Epithelial cell of esophagus (primary cell): Measurements from ENCODE around the gene GLP2R.

ENCODE experiments used
- DNase-seq: peaks from one replicate; pipeline ENCODE4 v3.0.0; 2010; ENCODE audit warnings: low read depth
- H3K4me3 ChIP-seq: 2 replicates; pipeline ENCODE4 v1.5.1; 2011; ENCODE audit warnings: mild to moderate bottlenecking, low read length, control low read depth
- TF ChIP-seq, protein P1 (sequence below): IDR thresholded peaks from 2 replicates; pipeline ENCODE4 v1.5.1; 2011; ENCODE audit warnings: low read depth, mild to moderate bottlenecking, low read length, control low read depth, inconsistent platforms; ENCODE audit not compliant: insufficient read depth; ENCODE audit errors: missing control alignments

GLP2R gene

DNA sequence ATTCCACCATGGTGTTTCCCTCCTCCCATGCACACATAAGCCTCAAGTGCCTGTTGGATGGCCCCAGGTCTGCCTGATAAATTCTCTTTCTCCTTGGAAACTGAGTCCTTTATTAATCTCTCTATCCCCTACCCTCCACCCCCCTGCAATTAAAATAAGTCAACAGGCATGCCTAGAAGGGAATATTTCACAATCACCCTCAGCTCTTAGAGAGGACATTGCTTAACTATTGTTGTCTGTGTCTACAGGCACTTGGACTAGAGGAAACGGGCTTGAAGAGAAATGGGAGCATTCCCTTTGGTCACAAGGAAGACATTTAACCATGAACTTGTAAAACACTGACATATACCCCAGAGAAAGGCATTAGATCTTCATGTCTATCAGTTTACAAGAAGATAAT, 39.9 kb downstream of the GLP2R start:
- H3K4me3 ChIP-seq = no peak overlapping the region
- DNase-seq = no peak
- TF ChIP-seq, protein P1, sequence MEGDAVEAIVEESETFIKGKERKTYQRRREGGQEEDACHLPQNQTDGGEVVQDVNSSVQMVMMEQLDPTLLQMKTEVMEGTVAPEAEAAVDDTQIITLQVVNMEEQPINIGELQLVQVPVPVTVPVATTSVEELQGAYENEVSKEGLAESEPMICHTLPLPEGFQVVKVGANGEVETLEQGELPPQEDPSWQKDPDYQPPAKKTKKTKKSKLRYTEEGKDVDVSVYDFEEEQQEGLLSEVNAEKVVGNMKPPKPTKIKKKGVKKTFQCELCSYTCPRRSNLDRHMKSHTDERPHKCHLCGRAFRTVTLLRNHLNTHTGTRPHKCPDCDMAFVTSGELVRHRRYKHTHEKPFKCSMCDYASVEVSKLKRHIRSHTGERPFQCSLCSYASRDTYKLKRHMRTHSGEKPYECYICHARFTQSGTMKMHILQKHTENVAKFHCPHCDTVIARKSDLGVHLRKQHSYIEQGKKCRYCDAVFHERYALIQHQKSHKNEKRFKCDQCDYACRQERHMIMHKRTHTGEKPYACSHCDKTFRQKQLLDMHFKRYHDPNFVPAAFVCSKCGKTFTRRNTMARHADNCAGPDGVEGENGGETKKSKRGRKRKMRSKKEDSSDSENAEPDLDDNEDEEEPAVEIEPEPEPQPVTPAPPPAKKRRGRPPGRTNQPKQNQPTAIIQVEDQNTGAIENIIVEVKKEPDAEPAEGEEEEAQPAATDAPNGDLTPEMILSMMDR = no peak

DNA sequence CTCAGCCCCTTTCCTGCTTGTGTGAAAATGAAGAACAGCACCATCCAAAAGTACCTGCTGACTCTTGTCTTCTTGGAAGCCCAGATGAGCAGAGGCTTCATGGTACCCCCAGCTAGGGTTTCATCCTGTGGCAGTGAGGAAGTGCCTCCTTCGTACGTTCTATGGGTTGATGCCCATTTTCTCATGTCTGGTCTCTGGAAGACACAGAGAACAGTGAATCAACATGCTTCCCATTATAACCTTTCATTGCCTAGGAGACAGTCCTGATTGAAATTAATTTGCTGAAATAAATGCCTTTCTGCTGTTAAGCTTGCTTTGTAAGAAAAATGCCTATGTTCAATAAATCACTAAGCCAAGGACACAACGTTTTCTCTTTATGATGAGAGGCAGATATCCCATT, 42.8 kb downstream of the GLP2R start:
- H3K4me3 ChIP-seq = no peak overlapping the region
- TF ChIP-seq, protein P1 = no peak
- no peak for DNase-seq

DNA sequence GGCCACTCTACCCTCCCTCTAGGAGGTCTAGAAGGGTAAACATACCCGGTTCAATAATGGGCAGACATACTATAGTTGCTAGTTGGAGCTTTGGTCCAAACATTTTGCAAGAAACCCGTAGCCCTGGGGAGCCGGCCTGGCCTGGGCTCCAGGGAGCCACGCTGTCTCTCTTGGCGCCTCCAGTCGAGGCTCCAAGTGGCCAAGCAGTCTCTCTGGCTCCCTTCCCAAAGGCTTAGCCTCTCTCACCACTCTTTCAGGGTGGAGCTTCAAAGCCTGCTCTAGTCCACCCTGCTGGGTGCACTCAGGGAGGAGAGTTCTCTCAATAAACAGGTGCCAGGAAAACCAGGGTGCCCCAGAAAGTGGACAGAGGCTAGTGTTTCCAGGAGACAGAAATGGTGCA, 47.1 kb downstream of the GLP2R start:
- DNase-seq = no peak
- TF ChIP-seq, protein P1 = no peak

DNA sequence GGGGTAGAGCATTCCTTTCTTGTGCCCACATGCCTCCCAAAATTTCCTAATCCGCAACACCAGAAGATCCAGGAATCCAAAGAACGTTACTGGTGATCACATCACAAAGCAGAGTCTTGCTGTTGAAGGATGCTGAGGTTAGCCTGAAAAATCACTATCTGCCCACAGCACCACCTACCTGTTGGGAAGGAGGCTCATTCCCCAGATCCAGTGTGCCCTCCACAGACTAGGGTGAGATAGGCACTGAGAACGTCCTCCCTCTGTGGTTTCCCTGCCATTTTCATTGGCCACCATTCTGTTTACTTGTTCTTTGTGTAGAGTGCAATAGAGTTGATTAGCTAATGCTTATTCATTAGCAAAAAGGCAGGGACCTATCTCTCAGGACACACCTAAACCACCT, 49.0 kb downstream of the GLP2R start:
- H3K4me3 ChIP-seq = no peak overlapping the region
- no peak for DNase-seq
- TF ChIP-seq, protein P1 = no peak

More for the DNA sequence above, 47.1 kb downstream of the GLP2R start:
- H3K4me3 ChIP-seq = no peak overlapping the region

DNA sequence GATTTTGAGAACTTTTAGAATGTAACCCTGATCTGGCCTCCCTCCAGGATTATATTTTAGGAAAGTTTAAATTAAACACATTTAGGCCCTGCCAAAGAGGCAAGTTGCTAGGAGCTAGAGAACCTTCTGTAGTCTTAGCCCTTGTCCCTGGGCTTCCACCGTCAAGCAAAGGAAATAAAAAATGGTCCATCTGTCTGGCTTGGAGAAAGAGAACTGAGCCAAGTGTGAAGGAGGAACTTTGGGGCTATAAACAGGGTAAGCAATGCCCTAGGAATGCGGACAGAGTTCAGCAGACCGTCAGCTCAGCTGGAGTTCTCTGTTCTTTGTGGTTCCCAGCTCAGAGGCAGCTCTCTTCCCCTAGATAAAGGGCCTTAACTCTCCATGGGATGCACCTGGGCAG, 49.7 kb downstream of the GLP2R start:
- TF ChIP-seq, protein P1 = no peak
- DNase-seq = no peak
- no peak overlapping the region for H3K4me3 ChIP-seq

DNA sequence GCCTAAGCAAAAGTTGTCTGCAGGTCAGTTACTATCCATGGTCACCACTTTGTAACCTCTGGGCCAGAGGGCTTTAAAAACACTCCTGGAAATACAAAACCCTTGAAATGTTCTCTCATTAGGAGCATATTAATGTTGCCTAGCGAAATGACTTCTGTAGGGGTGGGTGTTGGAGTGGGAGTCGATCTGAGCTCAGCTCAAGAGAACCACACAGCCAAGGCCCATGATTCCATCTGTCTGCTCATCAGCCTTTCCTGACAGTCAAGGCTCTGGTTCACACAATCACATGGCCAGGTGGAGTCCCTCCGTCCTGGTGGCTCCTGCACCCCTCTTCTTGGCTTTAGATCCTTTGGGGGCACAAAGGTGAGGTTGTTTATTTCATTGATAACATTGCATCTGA, 52.6 kb downstream of the GLP2R start:
- DNase-seq = no peak
- TF ChIP-seq, protein P1 = no peak
- no peak overlapping the region for H3K4me3 ChIP-seq

DNA sequence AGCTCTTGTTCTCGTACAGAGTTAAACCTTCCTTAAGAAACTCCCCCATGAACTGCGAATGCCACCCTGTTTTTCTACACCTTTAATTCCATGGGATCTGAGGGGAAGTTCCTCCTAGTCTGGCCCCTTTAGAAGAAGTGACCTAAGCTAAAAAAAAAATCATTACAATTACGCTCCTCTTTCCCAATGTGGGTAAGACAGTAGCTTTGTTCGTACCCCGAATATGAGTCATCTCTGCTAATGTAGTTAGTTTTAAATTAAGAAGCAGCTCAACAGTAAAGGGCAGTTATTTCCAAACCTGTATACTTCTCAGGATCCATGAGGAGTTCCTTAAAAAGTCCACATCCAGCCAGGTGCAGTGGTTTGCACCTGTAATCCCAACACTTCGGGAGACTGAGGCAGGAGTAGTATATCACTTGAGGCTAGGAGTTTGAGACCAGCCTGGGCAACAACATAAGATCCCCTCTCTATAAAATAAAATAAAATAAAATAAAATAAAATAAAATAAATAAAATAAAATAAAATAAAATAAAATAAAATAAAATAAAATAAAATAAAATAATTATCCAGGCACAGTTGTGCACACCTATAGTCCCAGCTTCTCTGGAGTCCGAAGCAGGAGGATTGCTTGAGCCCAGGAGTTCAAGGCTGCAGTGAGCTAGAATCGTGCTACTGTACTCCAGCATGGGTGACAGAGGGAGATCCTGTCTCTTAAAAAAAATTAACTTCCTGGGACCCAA, 53.2 kb downstream of the GLP2R start:
- no peak overlapping the region for H3K4me3 ChIP-seq
- DNase-seq = no peak
- TF ChIP-seq, protein P1 = no peak
